PFSK-1 (cell line): ENCODE measurements around the gene SEPTIN6.

Experiments used
- FOXP2 ChIP-seq: optimal IDR thresholded peaks from 2 replicates; pipeline ENCODE3; 2011; ENCODE audit warnings: borderline replicate concordance, control low read depth, inconsistent platforms; ENCODE audit not compliant: insufficient read depth; ENCODE audit errors: extremely low read length, extremely low read depth
- POLR2AphosphoS5 ChIP-seq: IDR thresholded peaks from 2 replicates; pipeline ENCODE4 v1.6.1; 2012; ENCODE audit warnings: low read depth, mild to moderate bottlenecking, control low read depth, low read length, moderate library complexity
- SIN3A ChIP-seq: IDR thresholded peaks from 2 replicates; pipeline ENCODE4 v1.6.1; 2012; ENCODE audit warnings: mild to moderate bottlenecking, low read length, moderate library complexity, borderline replicate concordance; ENCODE audit not compliant: insufficient read depth
- TAF1 ChIP-seq: IDR thresholded peaks from 2 replicates; pipeline ENCODE4 v1.6.1; 2012; ENCODE audit warnings: low read length, control low read depth, borderline replicate concordance; ENCODE audit not compliant: insufficient read depth
- TF ChIP-seq, protein P1 (sequence below), 2 experiments: IDR thresholded peaks; 2 replicates each; pipeline versions ENCODE4 v1.6.1 to v1.8.0; 2011 to 2012; ENCODE audit warnings: low read depth in 2 of 2, low read length in 2 of 2, control low read depth in 1 of 2, inconsistent platforms in 1 of 2, mild to moderate bottlenecking in 1 of 2, moderate library complexity in 1 of 2; ENCODE audit not compliant: insufficient read depth in 1 of 2

DNA sequence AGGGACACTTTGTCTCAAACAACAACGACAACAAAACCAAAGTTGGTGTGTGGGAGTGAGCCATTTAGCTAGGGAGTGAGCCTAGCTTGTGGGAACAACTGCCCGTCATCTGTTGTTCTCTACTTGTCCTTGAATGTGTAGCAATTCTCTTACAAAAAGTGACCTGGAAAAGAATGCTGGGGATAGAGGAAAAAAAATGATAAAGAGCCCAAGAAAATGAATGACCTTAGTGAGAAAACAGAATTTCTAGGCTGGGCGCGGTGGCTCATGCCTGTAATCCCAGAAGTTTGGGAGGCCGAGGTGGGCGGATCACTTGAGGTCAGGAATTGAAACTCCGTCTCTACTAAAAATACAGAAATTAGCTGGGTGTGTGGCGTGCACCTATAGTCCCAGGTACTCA, 19.6 kb downstream of the SEPTIN6 start:
- TF ChIP-seq POLR2AphosphoS5 (no peak), SIN3A (no peak), TAF1 (no peak), FOXP2 (no peak)
- TF ChIP-seq, protein P1, sequence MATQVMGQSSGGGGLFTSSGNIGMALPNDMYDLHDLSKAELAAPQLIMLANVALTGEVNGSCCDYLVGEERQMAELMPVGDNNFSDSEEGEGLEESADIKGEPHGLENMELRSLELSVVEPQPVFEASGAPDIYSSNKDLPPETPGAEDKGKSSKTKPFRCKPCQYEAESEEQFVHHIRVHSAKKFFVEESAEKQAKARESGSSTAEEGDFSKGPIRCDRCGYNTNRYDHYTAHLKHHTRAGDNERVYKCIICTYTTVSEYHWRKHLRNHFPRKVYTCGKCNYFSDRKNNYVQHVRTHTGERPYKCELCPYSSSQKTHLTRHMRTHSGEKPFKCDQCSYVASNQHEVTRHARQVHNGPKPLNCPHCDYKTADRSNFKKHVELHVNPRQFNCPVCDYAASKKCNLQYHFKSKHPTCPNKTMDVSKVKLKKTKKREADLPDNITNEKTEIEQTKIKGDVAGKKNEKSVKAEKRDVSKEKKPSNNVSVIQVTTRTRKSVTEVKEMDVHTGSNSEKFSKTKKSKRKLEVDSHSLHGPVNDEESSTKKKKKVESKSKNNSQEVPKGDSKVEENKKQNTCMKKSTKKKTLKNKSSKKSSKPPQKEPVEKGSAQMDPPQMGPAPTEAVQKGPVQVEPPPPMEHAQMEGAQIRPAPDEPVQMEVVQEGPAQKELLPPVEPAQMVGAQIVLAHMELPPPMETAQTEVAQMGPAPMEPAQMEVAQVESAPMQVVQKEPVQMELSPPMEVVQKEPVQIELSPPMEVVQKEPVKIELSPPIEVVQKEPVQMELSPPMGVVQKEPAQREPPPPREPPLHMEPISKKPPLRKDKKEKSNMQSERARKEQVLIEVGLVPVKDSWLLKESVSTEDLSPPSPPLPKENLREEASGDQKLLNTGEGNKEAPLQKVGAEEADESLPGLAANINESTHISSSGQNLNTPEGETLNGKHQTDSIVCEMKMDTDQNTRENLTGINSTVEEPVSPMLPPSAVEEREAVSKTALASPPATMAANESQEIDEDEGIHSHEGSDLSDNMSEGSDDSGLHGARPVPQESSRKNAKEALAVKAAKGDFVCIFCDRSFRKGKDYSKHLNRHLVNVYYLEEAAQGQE (IDR thresholded peaks at IDR 0.05; ENCODE audit: insufficient read depth in 1 of 2, low read depth in 2 of 2, low read length in 2 of 2) = no peak
